Endothelial cell of umbilical vein (primary cell): ENCODE data around the gene SRRM3. TPM values are rescaled to one million over a fixed set of nuclear protein-coding genes. Genes with fewer than 3 reads are reported as not detected.

Experiments
- BruUV-seq: library from RNA; stranded (reverse); fragments of 400-500 nt; replicated peaks from 2 replicates; lab custom pipeline; 2021; lab: Mats Ljungman, UMichigan
- CTCF ChIA-PET: fragments of 300-600, 350-600 bp; sonication (Branson Sonifier 250); formaldehyde crosslinking; loops from one replicate; lab custom pipeline; 2021; ENCODE audit warnings: antibody characterized with exemption, inconsistent platforms; lab: Charles Lee
- POLR2A ChIA-PET: fragments of 300-600, 350-600 bp; sonication (Branson Sonifier 250); formaldehyde crosslinking; loops from one replicate; lab custom pipeline; 2021; ENCODE audit warnings: antibody characterized with exemption, inconsistent platforms; lab: Charles Lee
- DNase-seq: peaks from one replicate; pipeline ENCODE4 v3.0.0-alpha.2; 2011; ENCODE audit warnings: low read depth, low spot score
- FAIRE-seq: peaks from 2 replicates; lab custom pipeline; 2011; peaks lifted over from hg19 to GRCh38; lab: Jason Lieb, UNC
- H2AFZ ChIP-seq: 2 replicates; pipeline ENCODE4 v1.6.0; 2012; ENCODE audit warnings: low read depth, low read length, control low read depth, inconsistent platforms
- H3K27ac ChIP-seq: 2 replicates; pipeline ENCODE4 v1.5.1; 2011; ENCODE audit warnings: low read depth, mild to moderate bottlenecking, control low read depth, low read length, moderate library complexity; ENCODE audit not compliant: insufficient read depth
- H3K27me3 ChIP-seq, 2 experiments: 2 replicates each; pipeline versions ENCODE4 v1.6.0 to v1.6.1; 2011; ENCODE audit warnings: low read length in 2 of 2, mixed read lengths in 1 of 2; ENCODE audit not compliant: control insufficient read depth in 2 of 2, insufficient read depth in 2 of 2
- H3K36me3 ChIP-seq, 2 experiments: 2 replicates in 1 of 2; 3 replicates in 1 of 2; pipeline ENCODE4 v1.5.1; 2011; ENCODE audit warnings: low read length in 2 of 2, mild to moderate bottlenecking in 1 of 2, moderate library complexity in 1 of 2; ENCODE audit not compliant: control insufficient read depth in 2 of 2, insufficient read depth in 2 of 2; ENCODE audit errors: extremely low read depth in 1 of 2
- H3K4me1 ChIP-seq: 3 replicates; pipeline ENCODE4 v1.5.1; 2011; ENCODE audit warnings: mild to moderate bottlenecking, low read length; ENCODE audit not compliant: control insufficient read depth, insufficient read depth; ENCODE audit errors: extremely low read depth
- H3K4me2 ChIP-seq: 2 replicates; pipeline ENCODE4 v1.6.1; 2011; ENCODE audit warnings: low read length, control low read depth, mixed read lengths; ENCODE audit not compliant: insufficient read depth
- H3K4me3 ChIP-seq, 3 experiments: fragments of 200-600 bp in 1 of 3; sonication (generic), shearing (Covaris generic) in 1 of 3; replicated peaks in 1 of 3; 2 replicates each; pipeline ENCODE4 v1.5.1; 2011 to 2016; ENCODE audit warnings: control low read depth in 3 of 3, low read length in 3 of 3, mild to moderate bottlenecking in 2 of 3, inconsistent platforms in 1 of 3, low read depth in 1 of 3, moderate library complexity in 1 of 3; ENCODE audit not compliant: insufficient read depth in 1 of 3
- H3K79me2 ChIP-seq: 2 replicates; pipeline ENCODE4 v1.6.0; 2012; ENCODE audit warnings: low read length, inconsistent platforms; ENCODE audit not compliant: control insufficient read depth, insufficient read depth
- H3K9ac ChIP-seq: replicated peaks from 2 replicates; pipeline ENCODE3; 2011; ENCODE audit warnings: low read length, control low read depth; ENCODE audit not compliant: insufficient read depth; ENCODE audit errors: extremely low read depth
- H3K9me1 ChIP-seq: replicated peaks from 3 replicates; pipeline ENCODE4 v1.6.0; 2011; ENCODE audit warnings: mild to moderate bottlenecking, low read length; ENCODE audit not compliant: control insufficient read depth, insufficient read depth; ENCODE audit errors: extremely low read depth
- H3K9me3 ChIP-seq: replicated peaks from 2 replicates; pipeline ENCODE4 v1.5.1; 2012; ENCODE audit warnings: low read length, inconsistent platforms; ENCODE audit not compliant: control insufficient read depth, insufficient read depth
- H4K20me1 ChIP-seq: replicated peaks from 2 replicates; pipeline ENCODE3; 2011; ENCODE audit warnings: mild to moderate bottlenecking, low read length; ENCODE audit not compliant: control insufficient read depth, insufficient read depth; ENCODE audit errors: extremely low read depth
- EZH2 ChIP-seq: IDR thresholded peaks from 2 replicates; pipeline ENCODE4 v1.6.1; 2012; ENCODE audit warnings: borderline replicate concordance, low read depth, mild to moderate bottlenecking, moderate library complexity, low read length, inconsistent platforms; ENCODE audit not compliant: severe bottlenecking
- FOS ChIP-seq: IDR thresholded peaks from 2 replicates; pipeline ENCODE4 v1.6.1; 2011; ENCODE audit warnings: mild to moderate bottlenecking, low read length, moderate library complexity, borderline replicate concordance; ENCODE audit not compliant: insufficient read depth
- GATA2 ChIP-seq: IDR thresholded peaks from 2 replicates; pipeline ENCODE4 v1.7.0; 2011; ENCODE audit warnings: low read depth, mild to moderate bottlenecking, moderate library complexity, mixed read lengths, low read length; ENCODE audit not compliant: insufficient read length, insufficient read depth
- JUN ChIP-seq: IDR thresholded peaks from 2 replicates; pipeline ENCODE4 v1.6.1; 2011; ENCODE audit warnings: borderline replicate concordance, low read depth; ENCODE audit not compliant: insufficient read length, insufficient read depth
- MAX ChIP-seq: IDR thresholded peaks from 2 replicates; pipeline ENCODE4 v1.6.1; 2011; ENCODE audit not compliant: insufficient read depth, insufficient read length
- MYC ChIP-seq: IDR thresholded peaks from one replicate; pipeline ENCODE4 v1.6.1; 2011; ENCODE audit warnings: mild to moderate bottlenecking, low read depth, low read length
- POLR2A ChIP-seq: IDR thresholded peaks from 2 replicates; pipeline ENCODE4 v1.6.1; 2012; ENCODE audit warnings: low read depth, mild to moderate bottlenecking, control low read depth, low read length
- POLR2AphosphoS5 ChIP-seq: IDR thresholded peaks from 2 replicates; pipeline ENCODE4 v1.6.1; 2012; ENCODE audit warnings: low read depth, mild to moderate bottlenecking, control low read depth, low read length, moderate library complexity; ENCODE audit not compliant: insufficient read depth
- dilution Hi-C: fragments of 300-500 bp; cut with MboI; formaldehyde crosslinking; loops from one replicate; pipeline ENCODE4 v1.15.0; 2019; ENCODE audit warnings: low sequenced_read_pairs; ENCODE audit not compliant: extremely low pct_ligation_motif_present
- intact Hi-C: fragments of 100-400 bp; cut with micrococcal nuclease; formaldehyde crosslinking; loops from one replicate; pipeline ENCODE4 v1.10.0; 2022
- polyA plus RNA-seq, 4 experiments: library from polyadenylated mRNA; depleted of rRNA in 3 of 4; stranded (reverse) in 3 of 4; unstranded in 1 of 4; fragments of >200 nt; gene quantifications; 2 replicates each; pipeline versions ENCODE4 v1.2.1 to v1.2.3, GENCODE V29; 2011 to 2012; ENCODE audit warnings: missing spikeins in 1 of 4
- total RNA-seq: library from RNA; stranded (reverse); gene quantifications from 2 replicates; pipeline ENCODE4 v1.2.3, GENCODE V29; 2021
- TF ChIP-seq, protein P1 (sequence below), 2 donors: IDR thresholded peaks; 1 replicate in 1 of 2; 2 replicates in 1 of 2; pipeline ENCODE4 v1.5.1; 2011; ENCODE audit warnings: low read length in 2 of 2, mild to moderate bottlenecking in 2 of 2, moderate library complexity in 2 of 2, control low read depth in 1 of 2, inconsistent platforms in 1 of 2, low read depth in 1 of 2; ENCODE audit not compliant: insufficient read depth in 1 of 2; ENCODE audit errors: extremely low read depth in 1 of 2

The SRRM3 gene
- total and polyA plus RNA-seq, 2 donors (not counting 3 experiments of a cell fraction or from before 2014, with no cell fraction given), result 4.4 to 5.4 TPM

DNA sequence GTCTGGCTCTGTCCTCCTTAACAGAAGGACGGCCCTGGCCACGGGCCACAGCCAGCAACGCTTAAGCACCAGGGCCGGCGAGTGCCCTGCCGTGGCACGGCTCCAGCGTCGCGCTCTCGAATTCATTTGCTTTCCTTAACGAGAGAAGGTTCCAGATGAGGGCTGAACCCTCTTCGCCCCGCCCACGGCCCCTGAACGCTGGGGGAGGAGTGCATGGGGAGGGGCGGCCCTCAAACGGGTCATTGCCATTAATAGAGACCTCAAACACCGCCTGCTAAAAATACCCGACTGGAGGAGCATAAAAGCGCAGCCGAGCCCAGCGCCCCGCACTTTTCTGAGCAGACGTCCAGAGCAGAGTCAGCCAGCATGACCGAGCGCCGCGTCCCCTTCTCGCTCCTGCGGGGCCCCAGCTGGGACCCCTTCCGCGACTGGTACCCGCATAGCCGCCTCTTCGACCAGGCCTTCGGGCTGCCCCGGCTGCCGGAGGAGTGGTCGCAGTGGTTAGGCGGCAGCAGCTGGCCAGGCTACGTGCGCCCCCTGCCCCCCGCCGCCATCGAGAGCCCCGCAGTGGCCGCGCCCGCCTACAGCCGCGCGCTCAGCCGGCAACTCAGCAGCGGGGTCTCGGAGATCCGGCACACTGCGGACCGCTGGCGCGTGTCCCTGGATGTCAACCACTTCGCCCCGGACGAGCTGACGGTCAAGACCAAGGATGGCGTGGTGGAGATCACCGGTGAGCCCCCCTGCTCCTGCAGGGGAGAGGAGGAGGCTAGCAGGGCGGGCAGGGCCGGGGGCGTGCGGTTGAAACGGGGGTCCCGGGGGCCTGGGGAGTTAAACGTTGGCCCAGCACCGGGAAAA, 100.9 kb downstream of the SRRM3 start, which contains the start of gene HSPB1:
HSPB1 (plus strand) TSS at position 327 of the 855 bp plus-strand sequence; CDS start at position 367, 40 bp downstream.
- peaks cover 7 to 10% of the 10 kb centered on the region in 2 experiments for H3K36me3 ChIP-seq
- no peaks in the 10 kb centered on the region for H3K27me3 ChIP-seq
- peak; percentile 98 for DNase-seq
- intact Hi-C loops, result loop anchor here (1.0 kb wide), 2 partner anchors 8 to 12 kb away; no protein-coding TSS in a partner anchor
- peak within 1 kb of the TSS; percentile 73 for H3K27ac ChIP-seq
- peak; percentile 98 for FAIRE-seq
- H2AFZ ChIP-seq, result peak within 1 kb of the TSS; percentile 53
- ChIA-PET POLR2A (interaction anchor here (1.2 to 2.8 kb wide), 3 partner anchors 8 to 12 kb away, joined by 5 to 55 read pairs (median 19); no protein-coding TSS in a partner anchor), CTCF (interaction anchor here (1.0 to 2.6 kb wide), 3 partner anchors 11 to 12 kb away, joined by 6 to 30 read pairs (median 8); no protein-coding TSS in a partner anchor)
- H3K9me3 ChIP-seq, result no peaks in the 10 kb centered on the region
- BruUV-seq, result TSS peak; percentile 82
- H3K79me2 ChIP-seq, result peaks cover 20% of the 10 kb centered on the region
- H3K4me1 ChIP-seq, result peaks cover 19% of the 10 kb centered on the region
- no peaks in the 10 kb centered on the region for H3K9me1 ChIP-seq
- H3K4me3 ChIP-seq, result peak within 1 kb of the TSS; percentile 79 to 97 (median 84)
- TF ChIP-seq POLR2AphosphoS5 (peak; percentile 100), EZH2 (no peak), POLR2A (peak; percentile 99), GATA2 (no peak), MAX (no peak), FOS (no peak), JUN (no peak), MYC (no peak)
- TF ChIP-seq, protein P1, sequence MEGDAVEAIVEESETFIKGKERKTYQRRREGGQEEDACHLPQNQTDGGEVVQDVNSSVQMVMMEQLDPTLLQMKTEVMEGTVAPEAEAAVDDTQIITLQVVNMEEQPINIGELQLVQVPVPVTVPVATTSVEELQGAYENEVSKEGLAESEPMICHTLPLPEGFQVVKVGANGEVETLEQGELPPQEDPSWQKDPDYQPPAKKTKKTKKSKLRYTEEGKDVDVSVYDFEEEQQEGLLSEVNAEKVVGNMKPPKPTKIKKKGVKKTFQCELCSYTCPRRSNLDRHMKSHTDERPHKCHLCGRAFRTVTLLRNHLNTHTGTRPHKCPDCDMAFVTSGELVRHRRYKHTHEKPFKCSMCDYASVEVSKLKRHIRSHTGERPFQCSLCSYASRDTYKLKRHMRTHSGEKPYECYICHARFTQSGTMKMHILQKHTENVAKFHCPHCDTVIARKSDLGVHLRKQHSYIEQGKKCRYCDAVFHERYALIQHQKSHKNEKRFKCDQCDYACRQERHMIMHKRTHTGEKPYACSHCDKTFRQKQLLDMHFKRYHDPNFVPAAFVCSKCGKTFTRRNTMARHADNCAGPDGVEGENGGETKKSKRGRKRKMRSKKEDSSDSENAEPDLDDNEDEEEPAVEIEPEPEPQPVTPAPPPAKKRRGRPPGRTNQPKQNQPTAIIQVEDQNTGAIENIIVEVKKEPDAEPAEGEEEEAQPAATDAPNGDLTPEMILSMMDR (IDR thresholded peaks at IDR 0.05; ENCODE audit: extremely low read depth in 1 of 2, insufficient read depth in 1 of 2, low read depth in 1 of 2, low read length in 2 of 2), result no peak
- dilution Hi-C loops, result no loop called here
- H3K4me2 ChIP-seq, result peak within 1 kb of the TSS; percentile 54
- peak within 1 kb of the TSS; percentile 87 for H3K9ac ChIP-seq
- H4K20me1 ChIP-seq, result no peaks in the 10 kb centered on the region
